Measurements from ENCODE around the gene MRM2. TPM values are rescaled to one million over a fixed set of nuclear protein-coding genes. Genes with fewer than 3 reads are reported as not detected.
A peak's percentile ranks its signal among the peaks of the same experiment; 100 is the strongest.

Gene MRM2
- total RNA-seq, 1 experiment from 2014 or later: 38.9 TPM

DNA sequence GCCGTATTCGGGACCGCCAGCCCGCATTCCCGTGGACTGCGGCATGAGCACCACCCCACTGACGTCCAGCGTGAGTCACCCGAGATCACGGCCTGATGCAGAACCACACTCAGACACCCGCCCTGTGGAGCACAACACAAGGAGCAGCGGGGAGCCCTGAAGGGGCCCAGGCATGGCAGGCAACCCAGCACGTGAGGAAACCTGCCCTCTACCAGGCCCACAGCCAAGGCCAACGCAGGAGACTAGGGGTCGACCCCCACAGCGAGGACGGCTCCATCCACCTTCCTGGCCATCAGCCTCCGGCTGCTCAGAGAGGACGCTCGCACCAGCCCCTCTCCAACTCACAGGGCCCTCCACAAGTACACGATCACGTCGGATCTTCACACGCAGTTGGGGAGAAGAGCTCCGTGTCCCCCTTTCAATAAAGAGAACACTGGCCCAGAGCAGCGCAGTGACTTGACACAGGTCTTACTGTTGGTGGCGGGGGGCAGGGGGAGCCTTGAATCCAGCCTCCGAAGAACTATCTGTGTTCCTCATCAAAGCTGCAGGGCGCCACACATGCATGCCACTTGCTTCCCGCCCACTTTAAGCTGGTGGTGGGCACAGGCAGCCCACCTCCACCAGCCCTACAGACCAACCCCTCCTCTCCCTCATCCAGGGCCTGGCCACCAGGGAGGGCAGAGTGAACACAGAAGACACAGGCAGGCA lies 31.3 kb downstream of the MRM2 start:
- no peaks in the 10 kb centered on the region for H3K27me3 Mint-ChIP-seq (ENCODE audit: low read depth)
- H3K4me3 Mint-ChIP-seq: no peak overlapping the region
- CTCF ChIA-PET: interaction anchor here (0.6 to 2.1 kb wide), 4 partner anchors 21 to 327 kb away, joined by 3 to 10 read pairs (median 4); partner anchors contain the start of gene MAD1L1
- peaks cover 6% of the 10 kb centered on the region for H3K9me3 Mint-ChIP-seq
- H3K4me1 Mint-ChIP-seq: no peaks in the 10 kb centered on the region
- no peak for ATAC-seq
- POLR2A ChIA-PET: no interaction called here
- DNase-seq (ENCODE audit: low spot score): no peak
- H3K36me3 Mint-ChIP-seq: peaks cover 73% of the 10 kb centered on the region
- TF ChIP-seq HMGA2 (CRISPR knock-in tag; IDR thresholded peaks at IDR 0.05): no peak
- TF ChIP-seq CREB1 (CRISPR knock-in tag; IDR thresholded peaks at IDR 0.05): no peak
- TF ChIP-seq ZNF416 (CRISPR knock-in tag; IDR thresholded peaks at IDR 0.05): no peak
- no peak for TF ChIP-seq SP1 (CRISPR knock-in tag; conservative IDR thresholded peaks at IDR 0.05)
- no peak for TF ChIP-seq ZNF219 (CRISPR knock-in tag; IDR thresholded peaks at IDR 0.05; ENCODE audit: borderline replicate concordance)
- TF ChIP-seq NFATC4 (CRISPR knock-in tag; IDR thresholded peaks at IDR 0.05): no peak
- no peak for TF ChIP-seq ZNF138 (CRISPR knock-in tag; conservative IDR thresholded peaks at IDR 0.05)
- TF ChIP-seq EMX1 (CRISPR knock-in tag; IDR thresholded peaks at IDR 0.05): no peak
- TF ChIP-seq, protein P1, sequence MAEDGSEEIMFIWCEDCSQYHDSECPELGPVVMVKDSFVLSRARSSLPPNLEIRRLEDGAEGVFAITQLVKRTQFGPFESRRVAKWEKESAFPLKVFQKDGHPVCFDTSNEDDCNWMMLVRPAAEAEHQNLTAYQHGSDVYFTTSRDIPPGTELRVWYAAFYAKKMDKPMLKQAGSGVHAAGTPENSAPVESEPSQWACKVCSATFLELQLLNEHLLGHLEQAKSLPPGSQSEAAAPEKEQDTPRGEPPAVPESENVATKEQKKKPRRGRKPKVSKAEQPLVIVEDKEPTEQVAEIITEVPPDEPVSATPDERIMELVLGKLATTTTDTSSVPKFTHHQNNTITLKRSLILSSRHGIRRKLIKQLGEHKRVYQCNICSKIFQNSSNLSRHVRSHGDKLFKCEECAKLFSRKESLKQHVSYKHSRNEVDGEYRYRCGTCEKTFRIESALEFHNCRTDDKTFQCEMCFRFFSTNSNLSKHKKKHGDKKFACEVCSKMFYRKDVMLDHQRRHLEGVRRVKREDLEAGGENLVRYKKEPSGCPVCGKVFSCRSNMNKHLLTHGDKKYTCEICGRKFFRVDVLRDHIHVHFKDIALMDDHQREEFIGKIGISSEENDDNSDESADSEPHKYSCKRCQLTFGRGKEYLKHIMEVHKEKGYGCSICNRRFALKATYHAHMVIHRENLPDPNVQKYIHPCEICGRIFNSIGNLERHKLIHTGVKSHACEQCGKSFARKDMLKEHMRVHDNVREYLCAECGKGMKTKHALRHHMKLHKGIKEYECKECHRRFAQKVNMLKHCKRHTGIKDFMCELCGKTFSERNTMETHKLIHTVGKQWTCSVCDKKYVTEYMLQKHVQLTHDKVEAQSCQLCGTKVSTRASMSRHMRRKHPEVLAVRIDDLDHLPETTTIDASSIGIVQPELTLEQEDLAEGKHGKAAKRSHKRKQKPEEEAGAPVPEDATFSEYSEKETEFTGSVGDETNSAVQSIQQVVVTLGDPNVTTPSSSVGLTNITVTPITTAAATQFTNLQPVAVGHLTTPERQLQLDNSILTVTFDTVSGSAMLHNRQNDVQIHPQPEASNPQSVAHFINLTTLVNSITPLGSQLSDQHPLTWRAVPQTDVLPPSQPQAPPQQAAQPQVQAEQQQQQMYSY (CRISPR knock-in tag; IDR thresholded peaks at IDR 0.05): no peak
- TF ChIP-seq, protein P2, sequence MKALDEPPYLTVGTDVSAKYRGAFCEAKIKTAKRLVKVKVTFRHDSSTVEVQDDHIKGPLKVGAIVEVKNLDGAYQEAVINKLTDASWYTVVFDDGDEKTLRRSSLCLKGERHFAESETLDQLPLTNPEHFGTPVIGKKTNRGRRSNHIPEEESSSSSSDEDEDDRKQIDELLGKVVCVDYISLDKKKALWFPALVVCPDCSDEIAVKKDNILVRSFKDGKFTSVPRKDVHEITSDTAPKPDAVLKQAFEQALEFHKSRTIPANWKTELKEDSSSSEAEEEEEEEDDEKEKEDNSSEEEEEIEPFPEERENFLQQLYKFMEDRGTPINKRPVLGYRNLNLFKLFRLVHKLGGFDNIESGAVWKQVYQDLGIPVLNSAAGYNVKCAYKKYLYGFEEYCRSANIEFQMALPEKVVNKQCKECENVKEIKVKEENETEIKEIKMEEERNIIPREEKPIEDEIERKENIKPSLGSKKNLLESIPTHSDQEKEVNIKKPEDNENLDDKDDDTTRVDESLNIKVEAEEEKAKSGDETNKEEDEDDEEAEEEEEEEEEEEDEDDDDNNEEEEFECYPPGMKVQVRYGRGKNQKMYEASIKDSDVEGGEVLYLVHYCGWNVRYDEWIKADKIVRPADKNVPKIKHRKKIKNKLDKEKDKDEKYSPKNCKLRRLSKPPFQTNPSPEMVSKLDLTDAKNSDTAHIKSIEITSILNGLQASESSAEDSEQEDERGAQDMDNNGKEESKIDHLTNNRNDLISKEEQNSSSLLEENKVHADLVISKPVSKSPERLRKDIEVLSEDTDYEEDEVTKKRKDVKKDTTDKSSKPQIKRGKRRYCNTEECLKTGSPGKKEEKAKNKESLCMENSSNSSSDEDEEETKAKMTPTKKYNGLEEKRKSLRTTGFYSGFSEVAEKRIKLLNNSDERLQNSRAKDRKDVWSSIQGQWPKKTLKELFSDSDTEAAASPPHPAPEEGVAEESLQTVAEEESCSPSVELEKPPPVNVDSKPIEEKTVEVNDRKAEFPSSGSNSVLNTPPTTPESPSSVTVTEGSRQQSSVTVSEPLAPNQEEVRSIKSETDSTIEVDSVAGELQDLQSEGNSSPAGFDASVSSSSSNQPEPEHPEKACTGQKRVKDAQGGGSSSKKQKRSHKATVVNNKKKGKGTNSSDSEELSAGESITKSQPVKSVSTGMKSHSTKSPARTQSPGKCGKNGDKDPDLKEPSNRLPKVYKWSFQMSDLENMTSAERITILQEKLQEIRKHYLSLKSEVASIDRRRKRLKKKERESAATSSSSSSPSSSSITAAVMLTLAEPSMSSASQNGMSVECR (CRISPR knock-in tag; IDR thresholded peaks at IDR 0.05; ENCODE audit: borderline replicate concordance): no peak
- no peak for TF ChIP-seq TEAD1 (CRISPR knock-in tag; IDR thresholded peaks at IDR 0.05)
- TF ChIP-seq SOX15 (CRISPR knock-in tag; IDR thresholded peaks at IDR 0.05): no peak
- no peak for TF ChIP-seq GABPB1 (CRISPR knock-in tag; IDR thresholded peaks at IDR 0.05)
- peak overlapping the region; percentile 66; the same call in 1 of the 2 replicates for H3K27ac Mint-ChIP-seq

DNA sequence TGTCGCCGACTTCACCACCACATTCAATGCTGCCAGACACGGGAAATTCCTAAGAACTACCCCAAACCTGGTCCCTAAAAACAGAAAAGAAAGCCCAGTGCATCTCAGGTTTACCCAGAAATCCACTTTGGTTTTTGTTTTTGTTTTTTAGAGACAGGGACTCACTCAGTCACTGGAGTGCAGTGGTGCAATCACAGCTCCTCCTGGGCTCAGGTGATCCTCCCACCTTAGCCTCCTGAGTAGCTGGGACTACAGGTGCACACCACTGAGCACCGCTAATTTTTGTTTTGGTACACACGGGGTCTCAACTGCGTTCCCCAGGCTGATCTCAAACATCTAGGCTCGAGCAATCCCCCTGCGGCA lies 32.1 kb downstream of the MRM2 start:
- Mint-ChIP-seq H3K4me3 (no peak overlapping the region), H3K9me3 (peaks cover 6% of the 10 kb centered on the region), H3K36me3 (peaks cover 67% of the 10 kb centered on the region), H3K4me1 (no peaks in the 10 kb centered on the region), H3K27ac (no peak overlapping the region), H3K27me3 (ENCODE audit: low read depth) (no peaks in the 10 kb centered on the region)
- ChIA-PET CTCF (interaction anchor here (0.5 to 2.1 kb wide), 10 partner anchors 9 to 545 kb away, joined by 3 to 10 read pairs (median 6); partner anchors contain the start of gene MAD1L1), POLR2A (interaction anchor here (0.6 kb wide), 1 partner anchor 212 kb away, joined by 3 read pairs; no protein-coding TSS in a partner anchor)
- ATAC-seq: no peak
- TF ChIP-seq SMAD3 (CRISPR knock-in tag; IDR thresholded peaks at IDR 0.05; ENCODE audit: borderline replicate concordance) (no peak), TP53 (CRISPR knock-in tag; IDR thresholded peaks at IDR 0.05) (no peak), TEAD1 (CRISPR knock-in tag; IDR thresholded peaks at IDR 0.05) (no peak), ZNF423 (CRISPR knock-in tag; IDR thresholded peaks at IDR 0.05) (no peak), EMX1 (CRISPR knock-in tag; IDR thresholded peaks at IDR 0.05) (no peak), ELF4 (CRISPR knock-in tag; IDR thresholded peaks at IDR 0.05; ENCODE audit: low read depth) (no peak), NFYB (CRISPR knock-in tag; conservative IDR thresholded peaks at IDR 0.05; ENCODE audit: low read depth) (no peak)
- TF ChIP-seq, protein P3, sequence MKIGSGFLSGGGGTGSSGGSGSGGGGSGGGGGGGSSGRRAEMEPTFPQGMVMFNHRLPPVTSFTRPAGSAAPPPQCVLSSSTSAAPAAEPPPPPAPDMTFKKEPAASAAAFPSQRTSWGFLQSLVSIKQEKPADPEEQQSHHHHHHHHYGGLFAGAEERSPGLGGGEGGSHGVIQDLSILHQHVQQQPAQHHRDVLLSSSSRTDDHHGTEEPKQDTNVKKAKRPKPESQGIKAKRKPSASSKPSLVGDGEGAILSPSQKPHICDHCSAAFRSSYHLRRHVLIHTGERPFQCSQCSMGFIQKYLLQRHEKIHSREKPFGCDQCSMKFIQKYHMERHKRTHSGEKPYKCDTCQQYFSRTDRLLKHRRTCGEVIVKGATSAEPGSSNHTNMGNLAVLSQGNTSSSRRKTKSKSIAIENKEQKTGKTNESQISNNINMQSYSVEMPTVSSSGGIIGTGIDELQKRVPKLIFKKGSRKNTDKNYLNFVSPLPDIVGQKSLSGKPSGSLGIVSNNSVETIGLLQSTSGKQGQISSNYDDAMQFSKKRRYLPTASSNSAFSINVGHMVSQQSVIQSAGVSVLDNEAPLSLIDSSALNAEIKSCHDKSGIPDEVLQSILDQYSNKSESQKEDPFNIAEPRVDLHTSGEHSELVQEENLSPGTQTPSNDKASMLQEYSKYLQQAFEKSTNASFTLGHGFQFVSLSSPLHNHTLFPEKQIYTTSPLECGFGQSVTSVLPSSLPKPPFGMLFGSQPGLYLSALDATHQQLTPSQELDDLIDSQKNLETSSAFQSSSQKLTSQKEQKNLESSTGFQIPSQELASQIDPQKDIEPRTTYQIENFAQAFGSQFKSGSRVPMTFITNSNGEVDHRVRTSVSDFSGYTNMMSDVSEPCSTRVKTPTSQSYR (CRISPR knock-in tag; IDR thresholded peaks at IDR 0.05): no peak
- TF ChIP-seq, protein P4, sequence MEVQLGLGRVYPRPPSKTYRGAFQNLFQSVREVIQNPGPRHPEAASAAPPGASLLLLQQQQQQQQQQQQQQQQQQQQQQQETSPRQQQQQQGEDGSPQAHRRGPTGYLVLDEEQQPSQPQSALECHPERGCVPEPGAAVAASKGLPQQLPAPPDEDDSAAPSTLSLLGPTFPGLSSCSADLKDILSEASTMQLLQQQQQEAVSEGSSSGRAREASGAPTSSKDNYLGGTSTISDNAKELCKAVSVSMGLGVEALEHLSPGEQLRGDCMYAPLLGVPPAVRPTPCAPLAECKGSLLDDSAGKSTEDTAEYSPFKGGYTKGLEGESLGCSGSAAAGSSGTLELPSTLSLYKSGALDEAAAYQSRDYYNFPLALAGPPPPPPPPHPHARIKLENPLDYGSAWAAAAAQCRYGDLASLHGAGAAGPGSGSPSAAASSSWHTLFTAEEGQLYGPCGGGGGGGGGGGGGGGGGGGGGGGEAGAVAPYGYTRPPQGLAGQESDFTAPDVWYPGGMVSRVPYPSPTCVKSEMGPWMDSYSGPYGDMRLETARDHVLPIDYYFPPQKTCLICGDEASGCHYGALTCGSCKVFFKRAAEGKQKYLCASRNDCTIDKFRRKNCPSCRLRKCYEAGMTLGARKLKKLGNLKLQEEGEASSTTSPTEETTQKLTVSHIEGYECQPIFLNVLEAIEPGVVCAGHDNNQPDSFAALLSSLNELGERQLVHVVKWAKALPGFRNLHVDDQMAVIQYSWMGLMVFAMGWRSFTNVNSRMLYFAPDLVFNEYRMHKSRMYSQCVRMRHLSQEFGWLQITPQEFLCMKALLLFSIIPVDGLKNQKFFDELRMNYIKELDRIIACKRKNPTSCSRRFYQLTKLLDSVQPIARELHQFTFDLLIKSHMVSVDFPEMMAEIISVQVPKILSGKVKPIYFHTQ (CRISPR knock-in tag; IDR thresholded peaks at IDR 0.05): no peak
- DNase-seq (ENCODE audit: low spot score): no peak

All from WTC11 (cell line).